K562 (cell line): ENCODE data around the gene RNU1-2. TPM values are rescaled to one million over a fixed set of nuclear protein-coding genes. Genes with fewer than 3 reads are reported as not detected.
"Not testable (repeated sequence)": the region's sequence is repeated elsewhere in the genome, so short reads cannot be mapped to it uniquely, and the experiment has no call there.

Experiments used
- ATAC-seq: fragments of 200-7000 bp; cut with Tn5 transposase; 3 replicates; pipeline ENCODE4 v1.9.1; 2020; ENCODE audit warnings: moderate library complexity
- BruUV-seq: library from RNA; stranded (reverse); fragments of 400-500 nt; replicated peaks from 2 replicates; lab custom pipeline; 2021; lab: Mats Ljungman, UMichigan
- CTCF ChIA-PET: fragments of 300-600 bp; formaldehyde crosslinking; extraction: SDS; loops from one replicate; lab custom pipeline; 2021; ENCODE audit warnings: low intra/inter-chr PET ratio; lab: Yijun Ruan, JAX
- POLR2A ChIA-PET: fragments of 300-600, 350-650 bp; sonication (Branson Sonifier 250); formaldehyde crosslinking; extraction: SDS; loops from one replicate; lab custom pipeline; 2021; ENCODE audit warnings: antibody characterized with exemption, inconsistent platforms; lab: Yijun Ruan, JAX
- DNase-seq, 4 experiments: peaks; one replicate each; pipeline versions ENCODE4 v3.0.0 to v3.0.0-alpha.2; 2011 to 2018; ENCODE audit warnings: low spot score in 3 of 4, mixed read lengths in 3 of 4; ENCODE audit errors: extremely low read depth in 1 of 4
- FAIRE-seq: peaks from 2 replicates; lab custom pipeline; 2011; peaks lifted over from hg19 to GRCh38; lab: Jason Lieb, UNC
- H2AFZ ChIP-seq: 2 replicates; pipeline ENCODE4 v1.6.0; 2011; ENCODE audit warnings: low read depth, low read length, control low read depth, inconsistent platforms
- H3K27ac ChIP-seq: fragments of 200-600 bp; 3 replicates; pipeline ENCODE4 v1.8.0; 2011; ENCODE audit warnings: low read depth, mild to moderate bottlenecking, control low read depth, inconsistent platforms, low read length, moderate library complexity, mixed read lengths; ENCODE audit errors: extremely low read depth
- H3K27me3 ChIP-seq, 2 experiments: fragments of 300-600 bp in 1 of 2; 2 replicates in 1 of 2; 3 replicates in 1 of 2; pipeline versions ENCODE4 v1.6.0 to v1.8.0; 2011; ENCODE audit warnings: inconsistent platforms in 2 of 2, low read length in 2 of 2, mild to moderate bottlenecking in 1 of 2, mixed read lengths in 1 of 2, moderate library complexity in 1 of 2; ENCODE audit not compliant: control insufficient read depth in 2 of 2, insufficient read depth in 2 of 2
- H3K36me3 ChIP-seq: fragments of 300-600 bp; 3 replicates; pipeline ENCODE4 v1.8.0; 2011; ENCODE audit warnings: mild to moderate bottlenecking, low read length, inconsistent platforms; ENCODE audit not compliant: control insufficient read depth, insufficient read depth
- H3K4me1 ChIP-seq, 2 experiments: fragments of 200-600 bp in 1 of 2; replicated peaks in 1 of 2; 2 replicates in 1 of 2; 3 replicates in 1 of 2; pipeline versions ENCODE4 v1.5.1 to v1.8.0; 2011; ENCODE audit warnings: inconsistent platforms in 2 of 2, low read length in 2 of 2, mild to moderate bottlenecking in 1 of 2, mixed read lengths in 1 of 2, moderate library complexity in 1 of 2; ENCODE audit not compliant: control insufficient read depth in 2 of 2, insufficient read depth in 2 of 2
- H3K4me2 ChIP-seq: 2 replicates; pipeline ENCODE4 v1.6.1; 2011; ENCODE audit warnings: low read length, control low read depth, inconsistent platforms, mixed read lengths; ENCODE audit not compliant: insufficient read depth
- H3K4me3 ChIP-seq: fragments of 200-600 bp; sonication (generic), shearing (Covaris generic); 2 replicates; pipeline ENCODE4 v1.5.1; 2016; ENCODE audit warnings: control low read depth, inconsistent platforms
- H3K79me2 ChIP-seq: fragments of 200-600 bp; 3 replicates; pipeline ENCODE4 v1.8.0; 2011; ENCODE audit warnings: low read length, inconsistent platforms; ENCODE audit not compliant: control insufficient read depth, insufficient read depth
- H3K9ac ChIP-seq, 2 experiments: 2 replicates each; pipeline versions ENCODE4 v1.6.0 to v1.6.1; 2011; ENCODE audit warnings: low read depth in 2 of 2, low read length in 2 of 2, control low read depth in 1 of 2, inconsistent platforms in 1 of 2, mild to moderate bottlenecking in 1 of 2, mixed read lengths in 1 of 2; ENCODE audit not compliant: insufficient read depth in 1 of 2
- H3K9me1 ChIP-seq: one replicate; pipeline ENCODE4 v1.6.0; 2011; ENCODE audit warnings: inconsistent platforms, mild to moderate bottlenecking, low read length, moderate library complexity; ENCODE audit not compliant: control insufficient read depth, insufficient read depth
- H3K9me3 ChIP-seq: replicated peaks from 2 replicates; pipeline ENCODE4 v1.5.1; 2011; ENCODE audit warnings: low read depth, low read length, inconsistent platforms; ENCODE audit not compliant: control insufficient read depth, insufficient read depth
- H4K20me1 ChIP-seq: replicated peaks from 2 replicates; pipeline ENCODE4 v1.6.1; 2011; ENCODE audit warnings: low read length, inconsistent platforms, mixed read lengths; ENCODE audit not compliant: control insufficient read depth, insufficient read depth
- KDM5B ChIP-seq: fragments of 200-600 bp; sonication (generic); IDR thresholded peaks from 2 replicates; pipeline ENCODE4 v1.6.1; 2012; ENCODE audit warnings: low read depth, mild to moderate bottlenecking, moderate library complexity, low read length, control low read depth, inconsistent platforms; ENCODE audit not compliant: insufficient replicate concordance
- ZBTB33 ChIP-seq: sonication (generic); formaldehyde crosslinking; IDR thresholded peaks from 2 replicates; pipeline ENCODE4 v1.8.1; 2023; ENCODE audit warnings: mild to moderate bottlenecking, missing genetic modification reagents
- ZNF24 ChIP-seq: fragments of 450-650 bp; IDR thresholded peaks from 2 replicates; pipeline ENCODE4 v1.6.1; 2016
- ZNF263 ChIP-seq: sonication (generic); formaldehyde crosslinking; IDR thresholded peaks from 2 replicates; pipeline ENCODE4 v1.8.0; 2022; ENCODE audit warnings: mild to moderate bottlenecking, missing genetic modification reagents, borderline replicate concordance
- WGBS: fragments of 100-300 bp; shearing (Covaris generic); methylation state at CpG from one replicate; pipeline ENCODE4 v1.1.6; 2016; ENCODE audit warnings: low coverage, mixed read lengths; ENCODE audit not compliant: insufficient coverage; ENCODE audit errors: missing lambda C conversion rate; 5-methylcytosine and 5-hydroxymethylcytosine counted together
- in situ Hi-C: fragments of 300-500 bp; cut with MboI; formaldehyde crosslinking; loops from 4 replicates; pipeline ENCODE4 v1.15.0; 2018; ENCODE audit warnings: inconsistent platforms, mixed read lengths
- intact Hi-C: fragments of 100-400 bp; cut with micrococcal nuclease; formaldehyde crosslinking; loops from 2 replicates; pipeline ENCODE4 v1.14.2; 2022
- polyA plus RNA-seq, 8 experiments: library from polyadenylated mRNA; depleted of rRNA in 4 of 8; stranded (reverse) in 5 of 8; unstranded in 3 of 8; fragments of >200 nt; fragmentation: Nextera tagmentation in 2 of 8; fragmentation: Illumina TruSeq in 1 of 8; extraction: Ambion mirVana in 2 of 8; extraction: Trizol in 1 of 8; gene quantifications; 2 replicates each; pipeline versions ENCODE4 v1.2.1 to v1.2.3, GENCODE V29; 2011 to 2014; ENCODE audit warnings: inconsistent platforms in 1 of 8, missing spikeins in 1 of 8
- total RNA-seq, 7 experiments: library from RNA; depleted of rRNA in 6 of 7; stranded (reverse); fragments of >200 nt in 6 of 7; fragmentation: Illumina TruSeq in 2 of 7; extraction: Trizol in 2 of 7; gene quantifications; 2 replicates each; pipeline versions ENCODE4 v1.2.1 to v1.2.3, GENCODE V29; 2011 to 2021; ENCODE audit warnings: low replicate concordance in 1 of 7

RNU1-2 gene
- total and polyA plus RNA-seq, 9 of the 15 experiments (the other 6 are each of a cell fraction or from before 2014, with no cell fraction given): under 0.01 to 32,823 (median 2,538) TPM; not detected in 4

GRCh38 chr1:16914928-16915626, 19.3 kb downstream of the RNU1-2 start:
- not testable (repeated sequence) for H3K27ac ChIP-seq
- peak; percentile 77 for TF ChIP-seq ZNF263 (CRISPR knock-in tag)
- TF ChIP-seq KDM5B: peak; percentile 11
- TF ChIP-seq ZNF24: peak; percentile 35; the same call in 1 of the 2 replicates
- TF ChIP-seq ZBTB33 (CRISPR knock-in tag): peak; percentile 37; the same call in 1 of the 2 replicates
- TF ChIP-seq, all 486 proteins: peak for 4; not testable (repeated sequence) for 482
- ATAC-seq, H3K9me3 ChIP-seq, FAIRE-seq, H2AFZ ChIP-seq, CTCF ChIA-PET, H3K27me3 ChIP-seq, BruUV-seq, H3K36me3 ChIP-seq, H3K9me1 ChIP-seq, H3K79me2 ChIP-seq, DNase-seq, H4K20me1 ChIP-seq, H3K4me2 ChIP-seq, intact Hi-C loops, H3K4me3 ChIP-seq: not testable (repeated sequence)
- WGBS: 43% methylated on average over 15 of the region's 15 CpGs
- in situ Hi-C loops: loop anchor here (25.0 kb wide), 1 partner anchor 303 kb away; the partner anchor contains the start of gene NBPF1
- Histone ChIP-seq H3K9ac (peak overlapping the region in 1 of 2 experiments; percentile 94; a peak in 2 of 4 replicates), H3K4me1 (peaks cover 3 to 21% of the 10 kb centered on the region in 2 experiments; a peak in 3 of 5 replicates)
- POLR2A ChIA-PET: interaction anchor here (1.1 to 3.4 kb wide), 2 partner anchors 10 to 24 kb away, joined by 4 to 33 read pairs; no protein-coding TSS in a partner anchor
